Mesendoderm (in vitro differentiated cells): ENCODE results near the gene TEX10.
"Not testable (repeated sequence)": the region's sequence is repeated elsewhere in the genome, so short reads cannot be mapped to it uniquely, and the experiment has no call there.

ENCODE experiments used
- DNase-seq: peaks from one replicate; pipeline ENCODE4 v3.0.0; 2013
- H2AK5ac ChIP-seq: 2 replicates; pipeline ENCODE4 v1.6.1; 2013; ENCODE audit warnings: low read length, inconsistent platforms
- H2BK120ac ChIP-seq: 2 replicates; pipeline ENCODE4 v1.6.1; 2013; ENCODE audit warnings: low read depth, mild to moderate bottlenecking, low read length, moderate library complexity, mixed read lengths
- H2BK15ac ChIP-seq: replicated peaks from 2 replicates; pipeline ENCODE4 v1.6.1; 2013; ENCODE audit warnings: low read depth, mild to moderate bottlenecking, moderate library complexity
- H2BK5ac ChIP-seq: 2 replicates; pipeline ENCODE4 v1.6.1; 2013; ENCODE audit warnings: low read length, inconsistent platforms
- H3K18ac ChIP-seq: 2 replicates; pipeline ENCODE4 v1.6.1; 2013; ENCODE audit warnings: mild to moderate bottlenecking, low read length, mixed read lengths
- H3K23ac ChIP-seq: one replicate; pipeline ENCODE4 v1.6.1; 2013; ENCODE audit warnings: low read length
- H3K27ac ChIP-seq: 2 replicates; pipeline ENCODE4 v1.5.1; 2013; ENCODE audit warnings: low read depth, mild to moderate bottlenecking, inconsistent platforms, low read length, moderate library complexity
- H3K27me3 ChIP-seq: 2 replicates; pipeline ENCODE4 v1.6.1; 2013; ENCODE audit warnings: low read length, control low read depth, mild to moderate bottlenecking, inconsistent platforms; ENCODE audit not compliant: insufficient read depth, poor library complexity
- H3K36me3 ChIP-seq: 2 replicates; pipeline ENCODE4 v1.6.1; 2013; ENCODE audit warnings: low read length, inconsistent platforms; ENCODE audit not compliant: control insufficient read depth, insufficient read depth
- H3K4ac ChIP-seq: one replicate; pipeline ENCODE4 v1.6.1; 2013; ENCODE audit warnings: low read depth, mild to moderate bottlenecking, low read length, moderate library complexity
- H3K4me1 ChIP-seq: 2 replicates; pipeline ENCODE4 v1.6.1; 2013; ENCODE audit warnings: low read depth, low read length, inconsistent platforms; ENCODE audit not compliant: control insufficient read depth
- H3K4me2 ChIP-seq: 2 replicates; pipeline ENCODE4 v1.6.1; 2013; ENCODE audit warnings: low read length
- H3K4me3 ChIP-seq: 2 replicates; pipeline ENCODE4 v1.5.1; 2013; ENCODE audit warnings: mild to moderate bottlenecking, low read length
- H3K56ac ChIP-seq: one replicate; pipeline ENCODE4 v1.6.1; 2013; ENCODE audit warnings: low read length
- H3K79me1 ChIP-seq: 2 replicates; pipeline ENCODE4 v1.6.1; 2013; ENCODE audit warnings: low read length, inconsistent platforms
- H3K79me2 ChIP-seq: 2 replicates; pipeline ENCODE4 v1.6.1; 2013; ENCODE audit warnings: mild to moderate bottlenecking, low read length; ENCODE audit not compliant: control insufficient read depth, insufficient read depth
- H3K9ac ChIP-seq: 2 replicates; pipeline ENCODE4 v1.6.1; 2013; ENCODE audit warnings: low read length, inconsistent platforms
- H4K5ac ChIP-seq: one replicate; pipeline ENCODE4 v1.6.1; 2013; ENCODE audit warnings: low read length
- H4K8ac ChIP-seq: one replicate; pipeline ENCODE4 v1.6.1; 2013; ENCODE audit warnings: low read depth, mild to moderate bottlenecking, control low read depth, low read length, moderate library complexity
- WGBS: extraction: QIAGEN DNeasy Blood & Tissue Kit; methylation state at CpG from one replicate; pipeline ENCODE4 v1.1.7; 2013; ENCODE audit warnings: low lambda C conversion rate, missing lambda C conversion rate; ENCODE audit not compliant: insufficient coverage; ENCODE audit errors: extremely low coverage; 5-methylcytosine and 5-hydroxymethylcytosine counted together

TEX10 gene

GRCh38 chr9:100341889-100342288 lies 10.9 kb downstream of the TEX10 start:
- Histone ChIP-seq H3K4me3 (no peak overlapping the region), H3K4ac (no peak overlapping the region)
- no CpG with 5 or more reads among the region's 3 CpGs for WGBS

GRCh38 chr9:100340224-100340623 lies 12.5 kb downstream of the TEX10 start:
- Histone ChIP-seq H3K4me2 (no peak overlapping the region), H3K27ac (no peak overlapping the region), H4K5ac (no peak overlapping the region), H3K79me1 (peaks cover 5% of the 10 kb centered on the region), H2BK120ac (no peak overlapping the region), H3K27me3 (peaks cover 2% of the 10 kb centered on the region), H3K4me1 (peaks cover 1% of the 10 kb centered on the region), H4K8ac (no peak overlapping the region), H3K4ac (no peak overlapping the region), H2BK5ac (no peak overlapping the region), H3K18ac (no peak overlapping the region), H3K4me3 (no peak overlapping the region), H3K36me3 (peaks cover 2% of the 10 kb centered on the region), H3K9ac (no peak overlapping the region), H2BK15ac (no peak overlapping the region), H3K79me2 (peaks cover 38% of the 10 kb centered on the region), H2AK5ac (no peak overlapping the region), H3K56ac (no peak overlapping the region), H3K23ac (no peak overlapping the region)
- DNase-seq: no peak
- no CpG with 5 or more reads among the region's 2 CpGs for WGBS

More at GRCh38 chr9:100341889-100342288, 10.9 kb downstream of the TEX10 start:
- Histone ChIP-seq H3K36me3 (peaks cover 4% of the 10 kb centered on the region), H3K4me2 (no peak overlapping the region), H4K8ac (no peak overlapping the region), H3K9ac (no peak overlapping the region), H3K27me3 (peaks cover 2% of the 10 kb centered on the region), H3K18ac (no peak overlapping the region), H3K23ac (no peak overlapping the region), H2AK5ac (no peak overlapping the region), H3K56ac (no peak overlapping the region), H3K4me1 (peaks cover 1% of the 10 kb centered on the region), H3K79me1 (peaks cover 4% of the 10 kb centered on the region), H3K79me2 (peaks cover 40% of the 10 kb centered on the region), H2BK15ac (no peak overlapping the region), H3K27ac (no peak overlapping the region), H4K5ac (no peak overlapping the region), H2BK5ac (no peak overlapping the region), H2BK120ac (no peak overlapping the region)
- DNase-seq: peak; percentile 70

- not testable (repeated sequence) for H2BK120ac ChIP-seq, H3K4me1 ChIP-seq, H2BK15ac ChIP-seq, H3K4me2 ChIP-seq, H3K27me3 ChIP-seq, H3K56ac ChIP-seq, H4K5ac ChIP-seq, H3K27ac ChIP-seq, H3K4ac ChIP-seq, H2BK5ac ChIP-seq, H3K36me3 ChIP-seq, DNase-seq, H3K79me1 ChIP-seq, H4K8ac ChIP-seq, H3K23ac ChIP-seq, H3K9ac ChIP-seq, H3K4me3 ChIP-seq, H3K18ac ChIP-seq, H2AK5ac ChIP-seq
- H3K79me2 ChIP-seq: peaks cover 40% of the 10 kb centered on the region
- no CpG with 5 or more reads among the region's 5 CpGs for WGBS
These were observed 14.0 kb downstream of the TEX10 start for GRCh38 chr9:100338736-100339135.

GRCh38 chr9:100324594-100325200 lies 28.0 kb downstream of the TEX10 start:
- H4K5ac ChIP-seq: no peak overlapping the region
- no peak overlapping the region for H3K27ac ChIP-seq
- no peaks in the 10 kb centered on the region for H3K4me1 ChIP-seq
- H3K27me3 ChIP-seq: no peaks in the 10 kb centered on the region
- H3K79me2 ChIP-seq: no peaks in the 10 kb centered on the region
- H4K8ac ChIP-seq: no peak overlapping the region
- DNase-seq: peak; percentile 49
- no peak overlapping the region for H3K23ac ChIP-seq
- no peak overlapping the region for H2BK5ac ChIP-seq
- no peaks in the 10 kb centered on the region for H3K79me1 ChIP-seq
- H3K56ac ChIP-seq: no peak overlapping the region
- no peak overlapping the region for H3K4ac ChIP-seq
- no peak overlapping the region for H2BK120ac ChIP-seq
- no peak overlapping the region for H3K9ac ChIP-seq
- no peak overlapping the region for H2BK15ac ChIP-seq
- no peak overlapping the region for H2AK5ac ChIP-seq
- no peak overlapping the region for H3K18ac ChIP-seq
- 100% methylated on average over 2 of the region's 4 CpGs for WGBS
- no peak overlapping the region for H3K4me3 ChIP-seq
- peaks cover 2% of the 10 kb centered on the region for H3K36me3 ChIP-seq
- no peak overlapping the region for H3K4me2 ChIP-seq

GRCh38 chr9:100322954-100323536 lies 29.7 kb downstream of the TEX10 start:
- Histone ChIP-seq H3K27me3 (no peaks in the 10 kb centered on the region), H3K56ac (peak overlapping the region; percentile 17), H2AK5ac (no peak overlapping the region), H3K36me3 (peaks cover 2% of the 10 kb centered on the region), H3K23ac (no peak overlapping the region), H3K4me1 (no peaks in the 10 kb centered on the region), H3K79me2 (peaks cover 2% of the 10 kb centered on the region), H3K4me3 (no peak overlapping the region), H4K8ac (peak overlapping the region; percentile 28), H2BK5ac (no peak overlapping the region), H3K9ac (no peak overlapping the region), H3K79me1 (no peaks in the 10 kb centered on the region), H4K5ac (no peak overlapping the region), H2BK120ac (no peak overlapping the region), H3K4me2 (no peak overlapping the region), H2BK15ac (no peak overlapping the region), H3K18ac (no peak overlapping the region), H3K27ac (no peak overlapping the region), H3K4ac (no peak overlapping the region)
- peak; percentile 63 for DNase-seq
- WGBS: no CpG with 5 or more reads among the region's 3 CpGs

GRCh38 chr9:100317706-100318105 lies 35.0 kb downstream of the TEX10 start:
- Histone ChIP-seq H3K4me3 (no peak overlapping the region), H3K18ac (no peak overlapping the region), H3K79me1 (peaks cover 3% of the 10 kb centered on the region), H3K23ac (no peak overlapping the region), H2BK120ac (no peak overlapping the region), H3K56ac (no peak overlapping the region), H3K4me2 (no peak overlapping the region), H2BK15ac (no peak overlapping the region), H3K4ac (no peak overlapping the region), H3K27me3 (no peaks in the 10 kb centered on the region), H3K4me1 (no peaks in the 10 kb centered on the region), H3K9ac (no peak overlapping the region), H2BK5ac (no peak overlapping the region), H3K27ac (no peak overlapping the region), H2AK5ac (no peak overlapping the region), H4K5ac (no peak overlapping the region), H4K8ac (no peak overlapping the region), H3K36me3 (no peaks in the 10 kb centered on the region), H3K79me2 (peaks cover 7% of the 10 kb centered on the region)
- WGBS: no CpG with 5 or more reads among the region's 1 CpG
- no peak for DNase-seq
